Panc1 (cell line): Measurements from ENCODE around the gene SCAMP4. TPM values are rescaled to one million over a fixed set of nuclear protein-coding genes. Genes with fewer than 3 reads are reported as not detected.
A peak's percentile ranks its signal among the peaks of the same experiment; 100 is the strongest.

Experiments used
- ATAC-seq: fragments of 200-7000 bp; cut with Tn5 transposase; 2 replicates; pipeline ENCODE4 v1.9.1; 2020; ENCODE audit warnings: mild to moderate bottlenecking, moderate library complexity
- BruUV-seq: library from RNA; stranded (reverse); fragments of 400-500 nt; replicated peaks from 2 replicates; lab custom pipeline; 2021; lab: Mats Ljungman, UMichigan
- CTCF ChIA-PET: fragments of 300-600 bp; sonication (Branson Sonifier 250); formaldehyde crosslinking; loops from one replicate; lab custom pipeline; 2022; ENCODE audit warnings: antibody characterized with exemption; lab: Charles Lee
- POLR2A ChIA-PET: fragments of 300-600 bp; sonication (Branson Sonifier 250); formaldehyde crosslinking; loops from one replicate; lab custom pipeline; 2022; ENCODE audit warnings: antibody characterized with exemption; lab: Charles Lee
- DNase-seq: peaks from one replicate; pipeline ENCODE4 v3.0.0-alpha.2; 2010; ENCODE audit warnings: low read depth, low spot score
- H3K27ac ChIP-seq: 2 replicates; pipeline ENCODE4 v1.5.1; 2011; ENCODE audit warnings: mild to moderate bottlenecking, low read length, inconsistent platforms
- H3K27me3 ChIP-seq: fragments of 200-500 bp; sonication (Bioruptor generic); 2 replicates; pipeline ENCODE4 v1.6.0; 2014; ENCODE audit warnings: low read length, inconsistent platforms; ENCODE audit not compliant: control insufficient read depth, insufficient read depth
- H3K36me3 ChIP-seq: fragments of 200-500 bp; sonication (Bioruptor generic); 2 replicates; pipeline ENCODE4 v1.5.1; 2014; ENCODE audit warnings: inconsistent platforms, mild to moderate bottlenecking, low read length, moderate library complexity; ENCODE audit not compliant: control insufficient read depth, insufficient read depth
- H3K4me1 ChIP-seq: 2 replicates; pipeline ENCODE4 v1.5.1; 2011; ENCODE audit warnings: inconsistent platforms, mild to moderate bottlenecking, low read length, moderate library complexity; ENCODE audit not compliant: control insufficient read depth, insufficient read depth
- H3K4me3 ChIP-seq, 2 experiments: 2 replicates each; pipeline ENCODE4 v1.5.1; 2011 to 2012; ENCODE audit warnings: low read depth in 2 of 2, low read length in 2 of 2, mild to moderate bottlenecking in 2 of 2, inconsistent platforms in 1 of 2, moderate library complexity in 1 of 2
- H3K9me3 ChIP-seq: fragments of 200-500 bp; sonication (Bioruptor generic); 2 replicates; pipeline ENCODE4 v1.5.1; 2014; ENCODE audit warnings: low read depth, mild to moderate bottlenecking, inconsistent platforms, low read length, moderate library complexity; ENCODE audit not compliant: control insufficient read depth, insufficient read depth
- POLR2AphosphoS5 ChIP-seq: IDR thresholded peaks from 2 replicates; pipeline ENCODE4 v1.6.1; 2012; ENCODE audit warnings: mild to moderate bottlenecking, low read depth, low read length, moderate library complexity
- SIN3A ChIP-seq: IDR thresholded peaks from 2 replicates; pipeline ENCODE4 v1.6.1; 2012; ENCODE audit warnings: low read depth, mild to moderate bottlenecking, low read length, moderate library complexity, borderline replicate concordance; ENCODE audit not compliant: insufficient read depth
- TCF7L2 ChIP-seq: IDR thresholded peaks from 2 replicates; pipeline ENCODE4 v1.6.1; 2011; ENCODE audit warnings: mild to moderate bottlenecking, low read depth, low read length, inconsistent platforms
- in situ Hi-C: cut with HindIII; loops from 2 replicates; pipeline ENCODE4 v1.10.0; 2016; ENCODE audit warnings: low sequenced_read_pairs, low pct_unique_long_range_greater_than_20kb
- intact Hi-C: fragments of 100-400 bp; cut with micrococcal nuclease; formaldehyde crosslinking; loops from one replicate; pipeline ENCODE4 v1.10.0; 2022; ENCODE audit not compliant: unreplicated experiment
- total RNA-seq: library from RNA; stranded (reverse); gene quantifications from one replicate; pipeline ENCODE4 v1.2.1, GENCODE V29; 2021; ENCODE audit not compliant: unreplicated experiment
- TF ChIP-seq, protein P1 (sequence below): fragments of 450-650 bp; IDR thresholded peaks from 2 replicates; pipeline ENCODE4 v1.5.1; 2017; ENCODE audit warnings: mild to moderate bottlenecking
- TF ChIP-seq, protein P2 (sequence below), 2 experiments: IDR thresholded peaks; 2 replicates each; pipeline ENCODE4 v1.6.1; 2011 to 2012; ENCODE audit warnings: low read depth in 2 of 2, control low read depth in 1 of 2, low read length in 1 of 2, mild to moderate bottlenecking in 1 of 2, moderate library complexity in 1 of 2; ENCODE audit not compliant: insufficient read depth in 1 of 2

Gene SCAMP4
- total RNA-seq, 1 experiment from 2014 or later, result 98.4 TPM

DNA sequence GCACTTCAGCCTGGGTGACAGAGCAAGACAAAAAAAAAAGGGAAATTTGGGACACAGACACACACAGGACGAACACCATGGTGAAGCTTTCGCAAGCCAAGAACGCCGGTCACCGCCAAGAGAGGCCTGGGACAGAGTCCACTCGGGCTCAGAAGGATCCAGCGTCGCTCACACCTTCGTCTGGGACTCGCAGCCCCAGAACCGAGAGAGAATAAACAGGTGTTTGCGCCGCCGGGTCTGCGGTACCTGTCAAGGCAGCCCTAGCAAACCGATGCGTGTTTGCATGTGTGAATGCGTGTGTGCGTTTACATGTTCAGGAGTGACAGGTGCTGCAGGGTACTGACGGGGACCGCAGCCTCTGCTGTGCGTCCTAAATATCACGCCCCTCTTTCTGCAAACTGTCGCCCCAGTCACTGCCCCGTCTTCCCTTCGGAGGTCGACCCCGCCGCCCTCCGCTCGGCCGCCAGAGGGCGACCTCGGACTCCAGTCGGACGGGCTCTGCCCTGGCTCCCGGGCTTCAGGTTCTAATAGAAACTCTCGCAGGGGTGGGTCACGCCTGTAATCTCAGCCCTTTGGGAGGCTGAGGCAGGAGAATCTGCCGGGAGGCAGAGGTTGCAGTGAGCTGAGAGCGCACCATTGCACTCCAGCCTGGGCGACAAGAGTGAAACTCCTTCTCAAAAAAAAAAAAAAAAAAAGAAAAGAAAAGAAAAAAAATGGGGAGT is 24.0 kb downstream of the SCAMP4 start:
- intact Hi-C loops, result no loop called here
- Histone ChIP-seq H3K9me3 (no peaks in the 10 kb centered on the region; the same call in 1 of the 2 replicates), H3K27ac (0 out of 2 replicates have a peak overlapping the region, but pooled peaks have one; percentile 23), H3K36me3 (no peaks in the 10 kb centered on the region), H3K4me3 (peak overlapping the region; percentile 35 to 55), H3K27me3 (no peaks in the 10 kb centered on the region), H3K4me1 (no peaks in the 10 kb centered on the region; the same call in 1 of the 2 replicates)
- ChIA-PET POLR2A (no interaction called here), CTCF (interaction anchor here (1.1 kb wide), 1 partner anchor 81 kb away, joined by 12 read pairs; no protein-coding TSS in a partner anchor)
- DNase-seq (no peak), ATAC-seq (peak; percentile 89)
- no peak for TF ChIP-seq POLR2AphosphoS5
- TF ChIP-seq, protein P1, sequence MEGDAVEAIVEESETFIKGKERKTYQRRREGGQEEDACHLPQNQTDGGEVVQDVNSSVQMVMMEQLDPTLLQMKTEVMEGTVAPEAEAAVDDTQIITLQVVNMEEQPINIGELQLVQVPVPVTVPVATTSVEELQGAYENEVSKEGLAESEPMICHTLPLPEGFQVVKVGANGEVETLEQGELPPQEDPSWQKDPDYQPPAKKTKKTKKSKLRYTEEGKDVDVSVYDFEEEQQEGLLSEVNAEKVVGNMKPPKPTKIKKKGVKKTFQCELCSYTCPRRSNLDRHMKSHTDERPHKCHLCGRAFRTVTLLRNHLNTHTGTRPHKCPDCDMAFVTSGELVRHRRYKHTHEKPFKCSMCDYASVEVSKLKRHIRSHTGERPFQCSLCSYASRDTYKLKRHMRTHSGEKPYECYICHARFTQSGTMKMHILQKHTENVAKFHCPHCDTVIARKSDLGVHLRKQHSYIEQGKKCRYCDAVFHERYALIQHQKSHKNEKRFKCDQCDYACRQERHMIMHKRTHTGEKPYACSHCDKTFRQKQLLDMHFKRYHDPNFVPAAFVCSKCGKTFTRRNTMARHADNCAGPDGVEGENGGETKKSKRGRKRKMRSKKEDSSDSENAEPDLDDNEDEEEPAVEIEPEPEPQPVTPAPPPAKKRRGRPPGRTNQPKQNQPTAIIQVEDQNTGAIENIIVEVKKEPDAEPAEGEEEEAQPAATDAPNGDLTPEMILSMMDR, result peak; percentile 87
- TF ChIP-seq, protein P2, sequence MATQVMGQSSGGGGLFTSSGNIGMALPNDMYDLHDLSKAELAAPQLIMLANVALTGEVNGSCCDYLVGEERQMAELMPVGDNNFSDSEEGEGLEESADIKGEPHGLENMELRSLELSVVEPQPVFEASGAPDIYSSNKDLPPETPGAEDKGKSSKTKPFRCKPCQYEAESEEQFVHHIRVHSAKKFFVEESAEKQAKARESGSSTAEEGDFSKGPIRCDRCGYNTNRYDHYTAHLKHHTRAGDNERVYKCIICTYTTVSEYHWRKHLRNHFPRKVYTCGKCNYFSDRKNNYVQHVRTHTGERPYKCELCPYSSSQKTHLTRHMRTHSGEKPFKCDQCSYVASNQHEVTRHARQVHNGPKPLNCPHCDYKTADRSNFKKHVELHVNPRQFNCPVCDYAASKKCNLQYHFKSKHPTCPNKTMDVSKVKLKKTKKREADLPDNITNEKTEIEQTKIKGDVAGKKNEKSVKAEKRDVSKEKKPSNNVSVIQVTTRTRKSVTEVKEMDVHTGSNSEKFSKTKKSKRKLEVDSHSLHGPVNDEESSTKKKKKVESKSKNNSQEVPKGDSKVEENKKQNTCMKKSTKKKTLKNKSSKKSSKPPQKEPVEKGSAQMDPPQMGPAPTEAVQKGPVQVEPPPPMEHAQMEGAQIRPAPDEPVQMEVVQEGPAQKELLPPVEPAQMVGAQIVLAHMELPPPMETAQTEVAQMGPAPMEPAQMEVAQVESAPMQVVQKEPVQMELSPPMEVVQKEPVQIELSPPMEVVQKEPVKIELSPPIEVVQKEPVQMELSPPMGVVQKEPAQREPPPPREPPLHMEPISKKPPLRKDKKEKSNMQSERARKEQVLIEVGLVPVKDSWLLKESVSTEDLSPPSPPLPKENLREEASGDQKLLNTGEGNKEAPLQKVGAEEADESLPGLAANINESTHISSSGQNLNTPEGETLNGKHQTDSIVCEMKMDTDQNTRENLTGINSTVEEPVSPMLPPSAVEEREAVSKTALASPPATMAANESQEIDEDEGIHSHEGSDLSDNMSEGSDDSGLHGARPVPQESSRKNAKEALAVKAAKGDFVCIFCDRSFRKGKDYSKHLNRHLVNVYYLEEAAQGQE (IDR thresholded peaks at IDR 0.05; ENCODE audit: insufficient read depth in 1 of 2, low read depth in 2 of 2, low read length in 1 of 2), result no peak
- TF ChIP-seq SIN3A, result no peak
- TF ChIP-seq TCF7L2, result no peak
- BruUV-seq, result no TSS peak
- in situ Hi-C loops, result no loop called here

DNA sequence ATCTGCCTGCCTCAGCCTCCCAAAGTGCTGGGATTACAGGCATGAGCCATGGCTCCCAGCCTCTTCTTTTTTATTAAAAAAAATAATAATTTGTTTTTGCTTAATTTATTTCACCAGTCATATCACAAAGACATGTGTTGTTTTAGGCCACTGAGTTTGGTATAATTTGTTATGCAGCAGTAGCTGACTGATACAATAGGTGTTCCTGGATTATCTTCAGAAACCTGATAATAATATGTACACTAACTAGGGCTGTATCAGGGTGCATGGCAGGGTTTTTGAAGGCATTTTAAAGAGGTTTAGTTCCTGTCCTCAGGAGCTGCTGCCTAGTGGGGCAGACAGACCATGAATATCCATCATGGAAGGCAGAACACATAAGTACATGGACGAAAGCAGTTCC is 26.2 kb downstream of the SCAMP4 start:
- intact Hi-C loops, result no loop called here
- Histone ChIP-seq H3K4me3 (no peak overlapping the region), H3K27me3 (no peaks in the 10 kb centered on the region), H3K9me3 (no peaks in the 10 kb centered on the region; the same call in 1 of the 2 replicates), H3K36me3 (no peaks in the 10 kb centered on the region), H3K4me1 (no peaks in the 10 kb centered on the region; the same call in 1 of the 2 replicates), H3K27ac (no peak overlapping the region)
- CTCF ChIA-PET, result no interaction called here
- no TSS peak for BruUV-seq
- no peak for DNase-seq
- TF ChIP-seq, protein P1, result no peak
- no peak for TF ChIP-seq SIN3A
- no peak for TF ChIP-seq TCF7L2
- POLR2A ChIA-PET, result no interaction called here
- in situ Hi-C loops, result no loop called here
- ATAC-seq, result no peak
